Panc1 (cell line): ENCODE data around the gene GNAO1.

ENCODE experiments used
- POLR2AphosphoS5 ChIP-seq: IDR thresholded peaks from 2 replicates; pipeline ENCODE4 v1.6.1; 2012; ENCODE audit warnings: mild to moderate bottlenecking, low read depth, low read length, moderate library complexity
- SIN3A ChIP-seq: IDR thresholded peaks from 2 replicates; pipeline ENCODE4 v1.6.1; 2012; ENCODE audit warnings: low read depth, mild to moderate bottlenecking, low read length, moderate library complexity, borderline replicate concordance; ENCODE audit not compliant: insufficient read depth
- TCF7L2 ChIP-seq: IDR thresholded peaks from 2 replicates; pipeline ENCODE4 v1.6.1; 2011; ENCODE audit warnings: mild to moderate bottlenecking, low read depth, low read length, inconsistent platforms
- TF ChIP-seq, protein P1 (sequence below): fragments of 450-650 bp; IDR thresholded peaks from 2 replicates; pipeline ENCODE4 v1.5.1; 2017; ENCODE audit warnings: mild to moderate bottlenecking
- TF ChIP-seq, protein P2 (sequence below), 2 experiments: IDR thresholded peaks; 2 replicates each; pipeline ENCODE4 v1.6.1; 2011 to 2012; ENCODE audit warnings: low read depth in 2 of 2, control low read depth in 1 of 2, low read length in 1 of 2, mild to moderate bottlenecking in 1 of 2, moderate library complexity in 1 of 2; ENCODE audit not compliant: insufficient read depth in 1 of 2

DNA sequence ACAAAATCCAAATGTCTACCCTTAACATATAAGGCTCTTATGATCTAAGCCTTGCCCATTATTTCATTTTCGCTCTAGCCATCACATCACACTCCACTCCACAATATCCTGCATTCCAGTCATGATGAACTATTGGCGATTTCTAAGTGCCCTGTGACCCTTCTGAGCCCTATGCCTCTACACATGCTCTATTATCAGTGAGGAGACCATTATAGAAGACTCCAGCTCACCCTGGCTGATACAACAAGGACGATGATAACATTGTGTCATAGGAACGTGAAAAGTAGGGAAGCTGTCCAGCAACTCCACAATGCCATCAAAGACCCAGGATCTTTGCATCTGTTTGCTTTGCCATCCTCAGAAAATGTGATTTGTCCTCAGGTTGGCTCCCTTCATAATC, 29.6 kb upstream of the GNAO1 start:
- TF ChIP-seq, protein P1, sequence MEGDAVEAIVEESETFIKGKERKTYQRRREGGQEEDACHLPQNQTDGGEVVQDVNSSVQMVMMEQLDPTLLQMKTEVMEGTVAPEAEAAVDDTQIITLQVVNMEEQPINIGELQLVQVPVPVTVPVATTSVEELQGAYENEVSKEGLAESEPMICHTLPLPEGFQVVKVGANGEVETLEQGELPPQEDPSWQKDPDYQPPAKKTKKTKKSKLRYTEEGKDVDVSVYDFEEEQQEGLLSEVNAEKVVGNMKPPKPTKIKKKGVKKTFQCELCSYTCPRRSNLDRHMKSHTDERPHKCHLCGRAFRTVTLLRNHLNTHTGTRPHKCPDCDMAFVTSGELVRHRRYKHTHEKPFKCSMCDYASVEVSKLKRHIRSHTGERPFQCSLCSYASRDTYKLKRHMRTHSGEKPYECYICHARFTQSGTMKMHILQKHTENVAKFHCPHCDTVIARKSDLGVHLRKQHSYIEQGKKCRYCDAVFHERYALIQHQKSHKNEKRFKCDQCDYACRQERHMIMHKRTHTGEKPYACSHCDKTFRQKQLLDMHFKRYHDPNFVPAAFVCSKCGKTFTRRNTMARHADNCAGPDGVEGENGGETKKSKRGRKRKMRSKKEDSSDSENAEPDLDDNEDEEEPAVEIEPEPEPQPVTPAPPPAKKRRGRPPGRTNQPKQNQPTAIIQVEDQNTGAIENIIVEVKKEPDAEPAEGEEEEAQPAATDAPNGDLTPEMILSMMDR, result no peak
- TF ChIP-seq SIN3A, result no peak
- TF ChIP-seq, protein P2, sequence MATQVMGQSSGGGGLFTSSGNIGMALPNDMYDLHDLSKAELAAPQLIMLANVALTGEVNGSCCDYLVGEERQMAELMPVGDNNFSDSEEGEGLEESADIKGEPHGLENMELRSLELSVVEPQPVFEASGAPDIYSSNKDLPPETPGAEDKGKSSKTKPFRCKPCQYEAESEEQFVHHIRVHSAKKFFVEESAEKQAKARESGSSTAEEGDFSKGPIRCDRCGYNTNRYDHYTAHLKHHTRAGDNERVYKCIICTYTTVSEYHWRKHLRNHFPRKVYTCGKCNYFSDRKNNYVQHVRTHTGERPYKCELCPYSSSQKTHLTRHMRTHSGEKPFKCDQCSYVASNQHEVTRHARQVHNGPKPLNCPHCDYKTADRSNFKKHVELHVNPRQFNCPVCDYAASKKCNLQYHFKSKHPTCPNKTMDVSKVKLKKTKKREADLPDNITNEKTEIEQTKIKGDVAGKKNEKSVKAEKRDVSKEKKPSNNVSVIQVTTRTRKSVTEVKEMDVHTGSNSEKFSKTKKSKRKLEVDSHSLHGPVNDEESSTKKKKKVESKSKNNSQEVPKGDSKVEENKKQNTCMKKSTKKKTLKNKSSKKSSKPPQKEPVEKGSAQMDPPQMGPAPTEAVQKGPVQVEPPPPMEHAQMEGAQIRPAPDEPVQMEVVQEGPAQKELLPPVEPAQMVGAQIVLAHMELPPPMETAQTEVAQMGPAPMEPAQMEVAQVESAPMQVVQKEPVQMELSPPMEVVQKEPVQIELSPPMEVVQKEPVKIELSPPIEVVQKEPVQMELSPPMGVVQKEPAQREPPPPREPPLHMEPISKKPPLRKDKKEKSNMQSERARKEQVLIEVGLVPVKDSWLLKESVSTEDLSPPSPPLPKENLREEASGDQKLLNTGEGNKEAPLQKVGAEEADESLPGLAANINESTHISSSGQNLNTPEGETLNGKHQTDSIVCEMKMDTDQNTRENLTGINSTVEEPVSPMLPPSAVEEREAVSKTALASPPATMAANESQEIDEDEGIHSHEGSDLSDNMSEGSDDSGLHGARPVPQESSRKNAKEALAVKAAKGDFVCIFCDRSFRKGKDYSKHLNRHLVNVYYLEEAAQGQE (IDR thresholded peaks at IDR 0.05; ENCODE audit: insufficient read depth in 1 of 2, low read depth in 2 of 2, low read length in 1 of 2), result no peak
- TF ChIP-seq POLR2AphosphoS5, result no peak
- TF ChIP-seq TCF7L2, result no peak
